OCI-LY7 (cell line): ENCODE data around the gene DMD. TPM values are rescaled to one million over a fixed set of nuclear protein-coding genes. Genes with fewer than 3 reads are reported as not detected.
"Not testable (repeated sequence)": the region's sequence is repeated elsewhere in the genome, so short reads cannot be mapped to it uniquely, and the experiment has no call there.

Experiments
- BruUV-seq: library from RNA; stranded (reverse); fragments of 400-500 nt; replicated peaks from 2 replicates; lab custom pipeline; 2021; lab: Mats Ljungman, UMichigan
- CTCF ChIA-PET: fragments of 300-600 bp; sonication (Branson Sonifier 250); formaldehyde crosslinking; loops from one replicate; lab custom pipeline; 2022; ENCODE audit warnings: antibody characterized with exemption; ENCODE audit not compliant: unreplicated experiment; lab: Charles Lee
- POLR2A ChIA-PET: fragments of 300-600 bp; sonication (Branson Sonifier 250); formaldehyde crosslinking; loops from one replicate; lab custom pipeline; 2022; ENCODE audit warnings: antibody characterized with exemption; lab: Charles Lee
- DNase-seq: peaks from one replicate; pipeline ENCODE4 v3.0.0-alpha.2; 2015; ENCODE audit warnings: low spot score
- H2AFZ ChIP-seq: fragments of 200-600 bp; sonication (generic), shearing (Covaris generic); 2 replicates; pipeline ENCODE4 v1.6.1; 2014; ENCODE audit warnings: mild to moderate bottlenecking, antibody characterized with exemption, low read length, moderate library complexity
- H3K27ac ChIP-seq: fragments of 200-600 bp; sonication (generic); 2 replicates; pipeline ENCODE4 v1.5.1; 2014; ENCODE audit warnings: mixed run types, low read depth, mild to moderate bottlenecking, moderate library complexity, low read length, inconsistent platforms; ENCODE audit not compliant: poor library complexity, severe bottlenecking
- H3K36me3 ChIP-seq: fragments of 200-600 bp; sonication (generic); 2 replicates; pipeline ENCODE4 v1.6.1; 2014; ENCODE audit warnings: mild to moderate bottlenecking, antibody characterized with exemption, low read length, moderate library complexity, mixed read lengths; ENCODE audit not compliant: insufficient read depth
- H3K4me1 ChIP-seq: fragments of 200-600 bp; sonication (generic); 2 replicates; pipeline ENCODE4 v1.5.1; 2014; ENCODE audit warnings: mild to moderate bottlenecking, low read length; ENCODE audit not compliant: insufficient read depth, poor library complexity, severe bottlenecking
- H3K4me2 ChIP-seq: fragments of 200-600 bp; sonication (generic); 2 replicates; pipeline ENCODE4 v1.6.1; 2014; ENCODE audit warnings: mild to moderate bottlenecking, low read length
- H3K4me3 ChIP-seq: fragments of 200-600 bp; sonication (generic); 2 replicates; pipeline ENCODE4 v1.5.1; 2014; ENCODE audit warnings: mild to moderate bottlenecking, low read depth, low read length; ENCODE audit not compliant: poor library complexity, severe bottlenecking
- H3K79me2 ChIP-seq: fragments of 200-600 bp; sonication (generic); 2 replicates; pipeline ENCODE4 v1.6.1; 2016; ENCODE audit warnings: low read depth, mild to moderate bottlenecking, low read length, moderate library complexity, mixed read lengths; ENCODE audit not compliant: insufficient read depth
- H3K9me2 ChIP-seq: fragments of 200-600 bp; sonication (generic); 2 replicates; pipeline ENCODE4 v1.6.1; 2016; ENCODE audit warnings: mild to moderate bottlenecking, low read length, mixed read lengths; ENCODE audit not compliant: insufficient read depth
- H3K9me3 ChIP-seq: fragments of 200-600 bp; sonication (generic); 2 replicates; pipeline ENCODE4 v1.6.1; 2014; ENCODE audit warnings: mild to moderate bottlenecking, mixed run types, low read length, mixed read lengths
- H4K20me1 ChIP-seq: fragments of 200-600 bp; sonication (generic); 2 replicates; pipeline ENCODE4 v1.6.1; 2014; ENCODE audit warnings: mild to moderate bottlenecking, antibody characterized with exemption, low read length, moderate library complexity, mixed read lengths; ENCODE audit not compliant: insufficient read depth
- CTCF ChIP-seq: fragments of 200-600 bp; sonication (generic); conservative IDR thresholded peaks from 2 replicates; pipeline ENCODE4 v1.5.1; 2014; ENCODE audit warnings: mild to moderate bottlenecking, antibody characterized with exemption, low read length, moderate library complexity, mixed read lengths
- EZH2phosphoT487 ChIP-seq: fragments of 200-600 bp; sonication (generic); IDR thresholded peaks from 2 replicates; pipeline ENCODE4 v1.6.1; 2018; ENCODE audit warnings: low read depth, borderline replicate concordance, mild to moderate bottlenecking, mixed run types, antibody characterized with exemption, low read length, moderate library complexity, mixed read lengths
- intact Hi-C: fragments of 100-400 bp; cut with micrococcal nuclease; formaldehyde crosslinking; loops from one replicate; pipeline ENCODE4 v1.10.0; 2022; ENCODE audit not compliant: unreplicated experiment
- total RNA-seq, 2 experiments: library from RNA; depleted of rRNA in 1 of 2; stranded (reverse); fragments of >200 nt in 1 of 2; shearing (Covaris generic) in 1 of 2; gene quantifications; 2 replicates each; pipeline ENCODE4 v1.2.3, GENCODE V29; 2014 to 2022

Gene DMD
- total RNA-seq, 2 experiments from 2014 or later, result 20.5 to 61.4 TPM

- H3K4me1 ChIP-seq, result no peaks in the 10 kb centered on the region
- no peaks in the 10 kb centered on the region for H3K9me3 ChIP-seq
- no peak overlapping the region for H3K27ac ChIP-seq
- intact Hi-C loops, result no loop called here
- no peak overlapping the region for H2AFZ ChIP-seq
- no peak for TF ChIP-seq EZH2phosphoT487
- no peak for TF ChIP-seq CTCF
- ChIA-PET CTCF (no interaction called here), POLR2A (no interaction called here)
- no peaks in the 10 kb centered on the region for H4K20me1 ChIP-seq
- no peak for DNase-seq
- H3K79me2 ChIP-seq, result no peaks in the 10 kb centered on the region
- H3K4me3 ChIP-seq, result no peak overlapping the region
- no TSS peak for BruUV-seq
- no peaks in the 10 kb centered on the region for H3K9me2 ChIP-seq
- no peaks in the 10 kb centered on the region for H3K36me3 ChIP-seq
- no peak overlapping the region for H3K4me2 ChIP-seq
Observed at GRCh38 chrX:32267796-32268195, 943.6 kb downstream of the DMD start.

GRCh38 chrX:32246675-32247074 is 964.7 kb downstream of the DMD start:
- H4K20me1 ChIP-seq, H3K4me3 ChIP-seq, intact Hi-C loops, POLR2A ChIA-PET, H3K27ac ChIP-seq, H3K4me2 ChIP-seq, H2AFZ ChIP-seq, CTCF ChIA-PET, H3K9me2 ChIP-seq, H3K79me2 ChIP-seq, BruUV-seq, H3K36me3 ChIP-seq, H3K4me1 ChIP-seq, H3K9me3 ChIP-seq: not testable (repeated sequence)
- peak; percentile 1 for DNase-seq
- TF ChIP-seq CTCF, result peak; percentile 51

- Histone ChIP-seq H4K20me1 (no peaks in the 10 kb centered on the region), H3K4me1 (no peaks in the 10 kb centered on the region), H3K36me3 (no peaks in the 10 kb centered on the region), H3K79me2 (no peaks in the 10 kb centered on the region), H2AFZ (no peak overlapping the region), H3K9me2 (no peaks in the 10 kb centered on the region), H3K27ac (no peak overlapping the region), H3K4me3 (no peak overlapping the region), H3K4me2 (no peak overlapping the region), H3K9me3 (no peaks in the 10 kb centered on the region)
- POLR2A ChIA-PET, result no interaction called here
- no TSS peak for BruUV-seq
- CTCF ChIA-PET, result no interaction called here
- TF ChIP-seq EZH2phosphoT487 (no peak), CTCF (no peak)
- intact Hi-C loops, result no loop called here
- no peak for DNase-seq
Observed at GRCh38 chrX:32195611-32196010, 1015.7 kb downstream of the DMD start.
